Nephron progenitor cell (in vitro differentiated cells): ENCODE data around the gene SURF2.

ENCODE experiments used
- DNase-seq: peaks from one replicate; pipeline ENCODE4 v3.0.0; 2021
- H3K27ac Mint-ChIP-seq: 2 replicates; pipeline ENCODE4 v1.8.0; 2021; ENCODE audit warnings: mild to moderate bottlenecking, moderate library complexity, mixed read lengths
- H3K27me3 Mint-ChIP-seq: 2 replicates; pipeline ENCODE4 v1.8.0; 2021; ENCODE audit warnings: mild to moderate bottlenecking, low read depth, mixed read lengths; ENCODE audit not compliant: poor library complexity
- H3K36me3 Mint-ChIP-seq: 2 replicates; pipeline ENCODE4 v1.8.0; 2021; ENCODE audit warnings: low read depth, mixed read lengths
- H3K4me1 Mint-ChIP-seq: 2 replicates; pipeline ENCODE4 v1.8.0; 2021; ENCODE audit warnings: mixed read lengths
- H3K4me3 Mint-ChIP-seq: 2 replicates; pipeline ENCODE4 v1.8.0; 2021; ENCODE audit warnings: mild to moderate bottlenecking, moderate library complexity, mixed read lengths
- H3K9me3 Mint-ChIP-seq: 2 replicates; pipeline ENCODE4 v1.8.0; 2021; ENCODE audit warnings: mild to moderate bottlenecking, moderate library complexity, mixed read lengths
- CTCF ChIP-seq: fragments of 200-600 bp; sonication (generic); IDR thresholded peaks from 2 replicates; pipeline ENCODE4 v1.5.0; 2021; ENCODE audit warnings: antibody characterized with exemption

Gene SURF2

GRCh38 chr9:133360400-133361393 lies 4.3 kb downstream of the SURF2 start:
- Mint-ChIP-seq H3K27me3 (no peaks in the 10 kb centered on the region), H3K4me3 (no peak overlapping the region), H3K4me1 (peaks cover 34% of the 10 kb centered on the region), H3K9me3 (no peaks in the 10 kb centered on the region), H3K27ac (peak overlapping the region; percentile 86), H3K36me3 (peaks cover 41% of the 10 kb centered on the region)
- TF ChIP-seq CTCF = no peak
- DNase-seq = no peak

- no peak for TF ChIP-seq CTCF
- Mint-ChIP-seq H3K4me3 (no peak overlapping the region), H3K9me3 (no peaks in the 10 kb centered on the region), H3K4me1 (peaks cover 34% of the 10 kb centered on the region), H3K27ac (peak overlapping the region; percentile 43), H3K36me3 (peaks cover 46% of the 10 kb centered on the region), H3K27me3 (no peaks in the 10 kb centered on the region)
- DNase-seq = no peak
Measured at GRCh38 chr9:133361507-133362092, 5.2 kb downstream of the SURF2 start.

- Mint-ChIP-seq H3K4me1 (peaks cover 27% of the 10 kb centered on the region), H3K4me3 (no peak overlapping the region), H3K27ac (peak overlapping the region; percentile 51), H3K27me3 (no peaks in the 10 kb centered on the region), H3K36me3 (peaks cover 46% of the 10 kb centered on the region), H3K9me3 (no peaks in the 10 kb centered on the region)
- TF ChIP-seq CTCF = no peak
- DNase-seq = no peak
Measured at GRCh38 chr9:133362359-133363044, 6.2 kb downstream of the SURF2 start.

- Mint-ChIP-seq H3K4me1 (peaks cover 47% of the 10 kb centered on the region), H3K9me3 (no peaks in the 10 kb centered on the region), H3K27me3 (no peaks in the 10 kb centered on the region), H3K4me3 (no peak overlapping the region), H3K27ac (no peak overlapping the region), H3K36me3 (peaks cover 36% of the 10 kb centered on the region)
- no peak for DNase-seq
- TF ChIP-seq CTCF = no peak
Measured at GRCh38 chr9:133366435-133366834, 10.1 kb downstream of the SURF2 start.

- Mint-ChIP-seq H3K27me3 (no peaks in the 10 kb centered on the region), H3K4me1 (peaks cover 55% of the 10 kb centered on the region), H3K27ac (no peak overlapping the region), H3K36me3 (peaks cover 28% of the 10 kb centered on the region), H3K9me3 (no peaks in the 10 kb centered on the region), H3K4me3 (no peak overlapping the region)
- DNase-seq = no peak
- TF ChIP-seq CTCF = no peak
Measured at GRCh38 chr9:133367221-133367620, 10.9 kb downstream of the SURF2 start.
